Measurements from ENCODE around the gene RESF1.

Gene RESF1

DNA sequence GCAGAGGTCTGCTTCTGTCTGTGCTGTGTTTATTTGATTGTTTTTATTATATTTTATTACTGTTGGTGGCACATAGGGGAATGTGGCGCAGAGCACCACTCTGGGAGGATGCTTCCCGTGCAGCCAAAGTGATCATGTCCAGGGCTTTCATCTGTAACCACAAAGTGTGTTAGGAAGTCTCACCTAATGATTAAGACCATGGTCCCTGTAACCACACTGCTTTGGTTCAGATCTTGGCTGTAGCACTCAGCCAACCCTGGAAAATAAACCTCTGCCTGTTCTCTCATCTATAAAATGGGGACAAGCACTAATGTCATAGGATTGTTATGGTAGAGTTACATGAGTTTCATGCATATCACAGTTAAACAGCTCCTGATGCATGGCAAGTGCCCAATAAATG is 1.9 kb downstream of the RESF1 start:
- 84% methylated on average over 2 of the region's 2 CpGs for WGBS, 2 experiments
- Histone ChIP-seq H3K27ac (ENCODE audit: insufficient read depth, low read depth, low read length, poor library complexity, severe bottlenecking) (no peak overlapping the region), H3K4me3 (ENCODE audit: insufficient read depth, low read depth, low read length) (peak overlapping the region; percentile 80), H3K27me3 (ENCODE audit: control insufficient read depth, insufficient read depth, low read length, poor library complexity, severe bottlenecking) (peaks cover 4% of the 10 kb centered on the region), H3K4me1 (ENCODE audit: control insufficient read depth, insufficient read depth, low read length) (peaks cover 13% of the 10 kb centered on the region), H3K9me3 (ENCODE audit: control insufficient read depth, low read length) (no peaks in the 10 kb centered on the region), H3K36me3 (ENCODE audit: control insufficient read depth, insufficient read depth, low read length) (peaks cover 5% of the 10 kb centered on the region)

DNA sequence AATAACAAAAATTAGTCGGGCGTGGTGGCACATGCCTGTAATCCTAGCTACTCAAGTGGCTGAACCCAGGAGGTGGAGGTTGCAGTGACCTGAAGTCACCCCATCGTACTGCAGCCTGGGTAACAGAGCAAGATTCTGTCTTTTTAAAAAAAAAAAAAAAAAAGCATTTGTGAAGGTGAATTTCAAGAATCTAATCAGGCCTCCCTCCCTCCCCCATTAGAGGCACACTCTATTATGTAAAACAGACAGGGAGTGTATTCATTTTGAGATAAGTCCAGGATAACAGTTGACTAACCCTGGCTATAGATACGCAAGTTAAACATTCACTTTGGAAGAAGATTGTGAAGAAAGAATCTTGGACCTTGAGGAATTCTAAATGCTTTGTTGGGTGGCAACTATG is 2.9 kb downstream of the RESF1 start:
- Histone ChIP-seq H3K36me3 (ENCODE audit: control insufficient read depth, insufficient read depth, low read length) (peaks cover 5% of the 10 kb centered on the region), H3K27ac (ENCODE audit: insufficient read depth, low read depth, low read length, poor library complexity, severe bottlenecking) (no peak overlapping the region), H3K4me1 (ENCODE audit: control insufficient read depth, insufficient read depth, low read length) (peaks cover 14% of the 10 kb centered on the region), H3K27me3 (ENCODE audit: control insufficient read depth, insufficient read depth, low read length, poor library complexity, severe bottlenecking) (peaks cover 4% of the 10 kb centered on the region), H3K4me3 (ENCODE audit: insufficient read depth, low read depth, low read length) (no peak overlapping the region), H3K9me3 (ENCODE audit: control insufficient read depth, low read length) (no peaks in the 10 kb centered on the region)
- WGBS, 2 experiments: 89 to 94% methylated on average over 4 of the region's 4 CpGs

DNA sequence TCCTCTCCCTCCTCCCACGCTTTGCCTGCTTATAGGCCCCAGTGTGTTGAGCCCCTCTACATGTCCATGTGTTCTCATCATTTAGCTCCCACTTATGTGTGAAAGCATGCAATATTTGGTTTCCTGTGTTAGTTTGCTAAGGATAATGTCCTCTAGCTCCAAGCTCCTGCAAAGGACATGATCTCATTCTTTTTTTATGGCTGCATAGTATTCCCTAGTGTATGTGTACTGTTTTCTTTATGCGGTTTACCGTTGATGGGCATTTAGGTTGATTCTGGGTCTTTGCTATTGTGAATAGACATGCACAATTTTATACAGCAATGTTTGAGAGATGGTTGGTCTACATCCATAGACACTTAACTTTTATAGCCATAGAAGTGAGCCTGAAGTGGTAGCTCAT is 5.1 kb downstream of the RESF1 start:
- peaks cover 14% of the 10 kb centered on the region for H3K4me1 ChIP-seq (ENCODE audit: control insufficient read depth, insufficient read depth, low read length)
- no peak overlapping the region for H3K27ac ChIP-seq (ENCODE audit: insufficient read depth, low read depth, low read length, poor library complexity, severe bottlenecking)
- H3K36me3 ChIP-seq (ENCODE audit: control insufficient read depth, insufficient read depth, low read length): peaks cover 8% of the 10 kb centered on the region
- no peaks in the 10 kb centered on the region for H3K27me3 ChIP-seq (ENCODE audit: control insufficient read depth, insufficient read depth, low read length, poor library complexity, severe bottlenecking)
- H3K9me3 ChIP-seq (ENCODE audit: control insufficient read depth, low read length): no peaks in the 10 kb centered on the region
- no peak overlapping the region for H3K4me3 ChIP-seq (ENCODE audit: insufficient read depth, low read depth, low read length)
- 81 to 97% methylated on average over 3 of the region's 3 CpGs for WGBS, 2 experiments

DNA sequence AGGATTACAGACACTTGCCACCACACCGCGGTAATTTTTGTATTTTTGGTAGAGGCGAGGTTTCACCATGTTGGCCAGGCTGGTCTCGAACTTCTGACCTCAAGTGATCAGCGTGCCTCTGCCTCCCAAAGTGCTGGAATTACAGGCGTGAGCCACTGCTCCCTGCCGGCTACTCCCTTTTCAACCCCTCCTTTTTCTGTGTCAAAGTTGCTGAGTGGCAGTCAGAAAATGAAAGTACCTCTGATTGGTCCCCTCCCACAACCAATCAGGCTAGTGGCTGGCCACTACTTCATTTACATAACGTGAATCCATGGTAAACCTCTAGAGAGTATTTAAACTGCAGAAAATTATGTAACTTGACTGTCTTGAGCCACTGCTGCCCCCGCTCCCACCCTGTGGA is 5.9 kb downstream of the RESF1 start:
- Histone ChIP-seq H3K36me3 (ENCODE audit: control insufficient read depth, insufficient read depth, low read length) (peaks cover 16% of the 10 kb centered on the region), H3K4me1 (ENCODE audit: control insufficient read depth, insufficient read depth, low read length) (peaks cover 14% of the 10 kb centered on the region), H3K27ac (ENCODE audit: insufficient read depth, low read depth, low read length, poor library complexity, severe bottlenecking) (no peak overlapping the region), H3K4me3 (ENCODE audit: insufficient read depth, low read depth, low read length) (no peak overlapping the region), H3K27me3 (ENCODE audit: control insufficient read depth, insufficient read depth, low read length, poor library complexity, severe bottlenecking) (no peaks in the 10 kb centered on the region), H3K9me3 (ENCODE audit: control insufficient read depth, low read length) (no peaks in the 10 kb centered on the region)
- WGBS, 2 experiments: 92 to 94% methylated on average over 9 of the region's 9 CpGs

- no peaks in the 10 kb centered on the region for H3K9me3 ChIP-seq (ENCODE audit: control insufficient read depth, low read length)
- 44 to 47% methylated on average over 5 of the region's 5 CpGs for WGBS, 2 experiments
- peak overlapping the region; percentile 18 for H3K27ac ChIP-seq (ENCODE audit: insufficient read depth, low read depth, low read length, poor library complexity, severe bottlenecking)
- peaks cover 30% of the 10 kb centered on the region for H3K36me3 ChIP-seq (ENCODE audit: control insufficient read depth, insufficient read depth, low read length)
- no peak overlapping the region for H3K4me3 ChIP-seq (ENCODE audit: insufficient read depth, low read depth, low read length)
- H3K27me3 ChIP-seq (ENCODE audit: control insufficient read depth, insufficient read depth, low read length, poor library complexity, severe bottlenecking): no peaks in the 10 kb centered on the region
- H3K4me1 ChIP-seq (ENCODE audit: control insufficient read depth, insufficient read depth, low read length): peaks cover 3% of the 10 kb centered on the region
These were observed 7.5 kb downstream of the RESF1 start for GRCh38 chr12:31966558-31967205.

- H3K4me3 ChIP-seq (ENCODE audit: insufficient read depth, low read depth, low read length): no peak overlapping the region
- H3K9me3 ChIP-seq (ENCODE audit: control insufficient read depth, low read length): no peaks in the 10 kb centered on the region
- WGBS, 2 experiments: 78 to 79% methylated on average over 3 of the region's 7 CpGs
- peaks cover 3% of the 10 kb centered on the region for H3K4me1 ChIP-seq (ENCODE audit: control insufficient read depth, insufficient read depth, low read length)
- H3K27me3 ChIP-seq (ENCODE audit: control insufficient read depth, insufficient read depth, low read length, poor library complexity, severe bottlenecking): no peaks in the 10 kb centered on the region
- peaks cover 33% of the 10 kb centered on the region for H3K36me3 ChIP-seq (ENCODE audit: control insufficient read depth, insufficient read depth, low read length)
- H3K27ac ChIP-seq (ENCODE audit: insufficient read depth, low read depth, low read length, poor library complexity, severe bottlenecking): no peak overlapping the region
These were observed 8.3 kb downstream of the RESF1 start for GRCh38 chr12:31967539-31967938.

- Histone ChIP-seq H3K36me3 (ENCODE audit: control insufficient read depth, insufficient read depth, low read length) (peaks cover 48% of the 10 kb centered on the region), H3K27me3 (ENCODE audit: control insufficient read depth, insufficient read depth, low read length, poor library complexity, severe bottlenecking) (no peaks in the 10 kb centered on the region), H3K4me1 (ENCODE audit: control insufficient read depth, insufficient read depth, low read length) (peaks cover 3% of the 10 kb centered on the region), H3K4me3 (ENCODE audit: insufficient read depth, low read depth, low read length) (no peak overlapping the region), H3K9me3 (ENCODE audit: control insufficient read depth, low read length) (no peaks in the 10 kb centered on the region), H3K27ac (ENCODE audit: insufficient read depth, low read depth, low read length, poor library complexity, severe bottlenecking) (no peak overlapping the region)
These were observed 11.0 kb downstream of the RESF1 start for GRCh38 chr12:31970199-31970598.

- Histone ChIP-seq H3K27ac (ENCODE audit: insufficient read depth, low read depth, low read length, poor library complexity, severe bottlenecking) (no peak overlapping the region), H3K4me1 (ENCODE audit: control insufficient read depth, insufficient read depth, low read length) (no peaks in the 10 kb centered on the region), H3K27me3 (ENCODE audit: control insufficient read depth, insufficient read depth, low read length, poor library complexity, severe bottlenecking) (no peaks in the 10 kb centered on the region), H3K36me3 (ENCODE audit: control insufficient read depth, insufficient read depth, low read length) (peaks cover 66% of the 10 kb centered on the region), H3K9me3 (ENCODE audit: control insufficient read depth, low read length) (no peaks in the 10 kb centered on the region), H3K4me3 (ENCODE audit: insufficient read depth, low read depth, low read length) (no peak overlapping the region)
- 95 to 99% methylated on average over 5 of the region's 5 CpGs for WGBS, 2 experiments
These were observed 14.6 kb downstream of the RESF1 start for GRCh38 chr12:31973818-31974217.

GRCh38 chr12:31974673-31975072 is 15.5 kb downstream of the RESF1 start:
- Histone ChIP-seq H3K4me3 (ENCODE audit: insufficient read depth, low read depth, low read length) (no peak overlapping the region), H3K4me1 (ENCODE audit: control insufficient read depth, insufficient read depth, low read length) (no peaks in the 10 kb centered on the region), H3K27ac (ENCODE audit: insufficient read depth, low read depth, low read length, poor library complexity, severe bottlenecking) (no peak overlapping the region), H3K27me3 (ENCODE audit: control insufficient read depth, insufficient read depth, low read length, poor library complexity, severe bottlenecking) (no peaks in the 10 kb centered on the region), H3K36me3 (ENCODE audit: control insufficient read depth, insufficient read depth, low read length) (peaks cover 65% of the 10 kb centered on the region), H3K9me3 (ENCODE audit: control insufficient read depth, low read length) (no peaks in the 10 kb centered on the region)
- WGBS, 2 experiments: 92 to 97% methylated on average over 4 to 5 of the region's 5 CpGs

DNA sequence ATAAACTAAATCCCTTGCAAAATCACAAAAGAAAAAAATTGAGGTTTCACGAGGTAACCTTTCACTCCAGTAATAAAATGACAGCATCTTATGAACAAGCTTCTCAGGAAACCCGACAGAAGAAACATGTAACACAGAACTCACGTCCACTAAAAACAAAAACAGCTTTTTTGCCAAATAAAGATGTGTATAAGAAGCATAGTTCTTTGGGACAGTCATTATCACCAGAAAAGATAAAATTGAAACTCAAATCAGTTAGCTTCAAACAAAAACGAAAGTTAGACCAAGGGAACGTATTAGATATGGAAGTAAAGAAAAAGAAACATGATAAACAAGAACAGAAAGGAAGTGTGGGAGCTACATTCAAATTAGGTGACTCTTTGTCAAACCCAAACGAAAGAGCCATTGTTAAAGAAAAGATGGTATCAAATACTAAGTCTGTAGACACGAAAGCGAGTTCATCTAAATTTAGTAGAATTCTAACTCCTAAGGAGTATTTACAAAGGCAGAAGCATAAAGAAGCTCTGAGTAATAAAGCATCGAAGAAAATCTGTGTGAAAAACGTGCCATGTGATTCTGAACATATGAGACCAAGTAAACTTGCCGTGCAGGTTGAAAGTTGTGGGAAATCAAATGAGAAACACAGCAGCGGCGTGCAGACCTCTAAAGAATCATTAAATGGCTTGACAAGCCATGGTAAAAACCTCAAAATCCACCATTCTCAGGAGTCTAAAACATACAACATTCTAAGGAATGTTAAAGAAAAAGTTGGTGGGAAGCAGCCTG is 25.8 kb downstream of the RESF1 start:
- Histone ChIP-seq H3K36me3 (ENCODE audit: control insufficient read depth, insufficient read depth, low read length) (peaks cover 51% of the 10 kb centered on the region), H3K27ac (ENCODE audit: insufficient read depth, low read depth, low read length, poor library complexity, severe bottlenecking) (no peak overlapping the region), H3K4me3 (ENCODE audit: insufficient read depth, low read depth, low read length) (no peak overlapping the region), H3K9me3 (ENCODE audit: control insufficient read depth, low read length) (no peaks in the 10 kb centered on the region), H3K4me1 (ENCODE audit: control insufficient read depth, insufficient read depth, low read length) (no peaks in the 10 kb centered on the region), H3K27me3 (ENCODE audit: control insufficient read depth, insufficient read depth, low read length, poor library complexity, severe bottlenecking) (no peaks in the 10 kb centered on the region)
- 94 to 96% methylated on average over 10 to 12 of the region's 13 CpGs for WGBS, 2 experiments

Measured in ectodermal cell (in vitro differentiated cells).